ENCODE results near the gene LDB2.

LDB2 gene

GRCh38 chr4:16757080-16757521 is 141.3 kb downstream of the LDB2 start:
- no peak for DNase-seq (ENCODE audit: low spot score)

GRCh38 chr4:16754104-16754503 is 144.3 kb downstream of the LDB2 start:
- no peak for DNase-seq (ENCODE audit: low spot score)

- no peak for DNase-seq (ENCODE audit: low spot score)
Observed at GRCh38 chr4:16752150-16752549, 146.3 kb downstream of the LDB2 start.

- no peak for DNase-seq (ENCODE audit: low spot score)
Observed at GRCh38 chr4:16750882-16751642, 147.4 kb downstream of the LDB2 start.

GRCh38 chr4:16750216-16750615 is 148.2 kb downstream of the LDB2 start:
- no peak for DNase-seq (ENCODE audit: low spot score)

GRCh38 chr4:16745887-16746286 is 152.6 kb downstream of the LDB2 start:
- DNase-seq (ENCODE audit: low spot score), result no peak

GRCh38 chr4:16745009-16745635 is 153.3 kb downstream of the LDB2 start:
- no peak for DNase-seq (ENCODE audit: low spot score)

GRCh38 chr4:16741287-16741686 is 157.2 kb downstream of the LDB2 start:
- no peak for DNase-seq (ENCODE audit: low spot score)

GRCh38 chr4:16739997-16740624 is 158.3 kb downstream of the LDB2 start:
- DNase-seq (ENCODE audit: low spot score), result no peak

- DNase-seq (ENCODE audit: low spot score), result no peak
Observed at GRCh38 chr4:16738558-16738957, 159.9 kb downstream of the LDB2 start.

- no peak for DNase-seq (ENCODE audit: low spot score)
Observed at GRCh38 chr4:16733509-16733908, 164.9 kb downstream of the LDB2 start.

GRCh38 chr4:16732741-16733140 is 165.7 kb downstream of the LDB2 start:
- no peak for DNase-seq (ENCODE audit: low spot score)

GRCh38 chr4:16731776-16732380 is 166.6 kb downstream of the LDB2 start:
- no peak for DNase-seq (ENCODE audit: low spot score)

- no peak for DNase-seq (ENCODE audit: low spot score)
Observed at GRCh38 chr4:16730522-16731205, 167.8 kb downstream of the LDB2 start.

- DNase-seq (ENCODE audit: low spot score), result no peak
Observed at GRCh38 chr4:16729336-16729735, 169.1 kb downstream of the LDB2 start.

GRCh38 chr4:16728849-16729248 is 169.6 kb downstream of the LDB2 start:
- no peak for DNase-seq (ENCODE audit: low spot score)

GRCh38 chr4:16728111-16728510 is 170.3 kb downstream of the LDB2 start:
- DNase-seq (ENCODE audit: low spot score), result no peak

GRCh38 chr4:16727218-16727617 is 171.2 kb downstream of the LDB2 start:
- DNase-seq (ENCODE audit: low spot score), result no peak

GRCh38 chr4:16726368-16727050 is 171.9 kb downstream of the LDB2 start:
- DNase-seq (ENCODE audit: low spot score), result no peak

- DNase-seq (ENCODE audit: low spot score), result no peak
Observed at GRCh38 chr4:16725252-16725651, 173.2 kb downstream of the LDB2 start.

GRCh38 chr4:16722416-16722815 is 176.0 kb downstream of the LDB2 start:
- DNase-seq (ENCODE audit: low spot score), result no peak

Data from CD4-positive, alpha-beta T cell treated with Interleukin-15 for 4 hours (primary cell).